K562 (cell line): ENCODE measurements around the gene KCNC3. TPM values are rescaled to one million over a fixed set of nuclear protein-coding genes. Genes with fewer than 3 reads are reported as not detected.

ENCODE experiments used
- ARID1B ChIP-seq: fragments of 450-650 bp; IDR thresholded peaks from 2 replicates; pipeline ENCODE4 v1.6.1; 2016; ENCODE audit warnings: antibody characterized with exemption, mild to moderate bottlenecking, inconsistent platforms
- ATF1 ChIP-seq, 2 experiments: fragments of 450-650 bp in 1 of 2; IDR thresholded peaks; 2 replicates each; pipeline ENCODE4 v1.6.1; 2016; ENCODE audit warnings: missing compliant biosample characterization in 1 of 2, missing genetic modification characterization in 1 of 2
- BRD9 ChIP-seq: fragments of 450-650 bp; IDR thresholded peaks from 2 replicates; pipeline ENCODE4 v1.6.1; 2018; ENCODE audit warnings: low read depth; ENCODE audit not compliant: partially characterized antibody
- HMG20A ChIP-seq: fragments of 450-650 bp; formaldehyde crosslinking; conservative IDR thresholded peaks from 2 replicates; pipeline ENCODE4 v1.4.0; 2020; ENCODE audit warnings: mild to moderate bottlenecking, mixed read lengths
- MAFG ChIP-seq: fragments of 450-650 bp; conservative IDR thresholded peaks from 2 replicates; pipeline ENCODE4 v1.6.1; 2016; ENCODE audit warnings: missing genetic modification characterization, missing compliant biosample characterization
- PCBP1 ChIP-seq: fragments of 200-400 bp; formaldehyde crosslinking; IDR thresholded peaks from 2 replicates; pipeline ENCODE4 v1.6.1; 2018; ENCODE audit warnings: mild to moderate bottlenecking, low read depth, low read length; ENCODE audit not compliant: poor library complexity, severe bottlenecking
- SMARCE1 ChIP-seq: fragments of 450-650 bp; IDR thresholded peaks from 2 replicates; pipeline ENCODE4 v1.7.1; 2016; ENCODE audit warnings: mild to moderate bottlenecking
- SNIP1 ChIP-seq: fragments of 450-650 bp; IDR thresholded peaks from 2 replicates; pipeline ENCODE4 v1.7.1; 2017; ENCODE audit warnings: low read depth, mild to moderate bottlenecking
- THRAP3 ChIP-seq: fragments of 450-650 bp; IDR thresholded peaks from 2 replicates; pipeline ENCODE4 v1.6.1; 2016; ENCODE audit warnings: mild to moderate bottlenecking, inconsistent platforms, borderline replicate concordance
- ZNF212 ChIP-seq: fragments of 450-650 bp; formaldehyde crosslinking; IDR thresholded peaks from 2 replicates; pipeline ENCODE4 v1.4.0; 2020; ENCODE audit warnings: mild to moderate bottlenecking
- polyA plus RNA-seq, 8 experiments: library from polyadenylated mRNA; depleted of rRNA in 4 of 8; stranded (reverse) in 5 of 8; unstranded in 3 of 8; fragments of >200 nt; fragmentation: Nextera tagmentation in 2 of 8; fragmentation: Illumina TruSeq in 1 of 8; extraction: Ambion mirVana in 2 of 8; extraction: Trizol in 1 of 8; gene quantifications; 2 replicates each; pipeline versions ENCODE4 v1.2.1 to v1.2.3, GENCODE V29; 2011 to 2014; ENCODE audit warnings: inconsistent platforms in 1 of 8, missing spikeins in 1 of 8
- total RNA-seq, 7 experiments: library from RNA; depleted of rRNA in 6 of 7; stranded (reverse); fragments of >200 nt in 6 of 7; fragmentation: Illumina TruSeq in 2 of 7; extraction: Trizol in 2 of 7; gene quantifications; 2 replicates each; pipeline versions ENCODE4 v1.2.1 to v1.2.3, GENCODE V29; 2011 to 2021; ENCODE audit warnings: low replicate concordance in 1 of 7
- TF ChIP-seq, protein P1 (sequence below), 3 experiments: fragments of 200-800 bp in 1 of 3; fragments of 250-450 bp in 1 of 3; fragments of 450-650 bp in 1 of 3; sonication (Bioruptor Pico) in 1 of 3; sonication (Bioruptor generic) in 1 of 3; formaldehyde crosslinking in 1 of 3; IDR thresholded peaks; 2 replicates each; pipeline versions ENCODE4 v1.6.1 to v1.8.0; 2016 to 2022; ENCODE audit warnings: mild to moderate bottlenecking in 2 of 3, missing genetic modification characterization in 2 of 3, missing compliant biosample characterization in 1 of 3, moderate library complexity in 1 of 3
- TF ChIP-seq, protein P2 (sequence below): fragments of 200-400 bp; formaldehyde crosslinking; IDR thresholded peaks from 2 replicates; pipeline ENCODE4 v1.6.1; 2017; ENCODE audit warnings: mild to moderate bottlenecking, low read depth, low read length, moderate library complexity
- TF ChIP-seq, protein P3 (sequence below): fragments of 250-450 bp; sonication (Bioruptor Pico); IDR thresholded peaks from 2 replicates; pipeline ENCODE4 v1.4.0; 2020
- TF ChIP-seq, protein P4 (sequence below): fragments of 250-450 bp; sonication (Bioruptor Pico); IDR thresholded peaks from 2 replicates; pipeline ENCODE4 v1.9.0; 2021; ENCODE audit warnings: mild to moderate bottlenecking, inconsistent platforms
- TF ChIP-seq, protein P5 (sequence below): fragments of 250-450 bp; sonication (Bioruptor Pico); IDR thresholded peaks from 2 replicates; pipeline ENCODE4 v1.4.0; 2020; ENCODE audit warnings: borderline replicate concordance

The KCNC3 gene
- total and polyA plus RNA-seq, 9 of the 15 experiments (the other 6 are each of a cell fraction or from before 2014, with no cell fraction given), result 0.03 to 26.2 (median 2.0) TPM

DNA sequence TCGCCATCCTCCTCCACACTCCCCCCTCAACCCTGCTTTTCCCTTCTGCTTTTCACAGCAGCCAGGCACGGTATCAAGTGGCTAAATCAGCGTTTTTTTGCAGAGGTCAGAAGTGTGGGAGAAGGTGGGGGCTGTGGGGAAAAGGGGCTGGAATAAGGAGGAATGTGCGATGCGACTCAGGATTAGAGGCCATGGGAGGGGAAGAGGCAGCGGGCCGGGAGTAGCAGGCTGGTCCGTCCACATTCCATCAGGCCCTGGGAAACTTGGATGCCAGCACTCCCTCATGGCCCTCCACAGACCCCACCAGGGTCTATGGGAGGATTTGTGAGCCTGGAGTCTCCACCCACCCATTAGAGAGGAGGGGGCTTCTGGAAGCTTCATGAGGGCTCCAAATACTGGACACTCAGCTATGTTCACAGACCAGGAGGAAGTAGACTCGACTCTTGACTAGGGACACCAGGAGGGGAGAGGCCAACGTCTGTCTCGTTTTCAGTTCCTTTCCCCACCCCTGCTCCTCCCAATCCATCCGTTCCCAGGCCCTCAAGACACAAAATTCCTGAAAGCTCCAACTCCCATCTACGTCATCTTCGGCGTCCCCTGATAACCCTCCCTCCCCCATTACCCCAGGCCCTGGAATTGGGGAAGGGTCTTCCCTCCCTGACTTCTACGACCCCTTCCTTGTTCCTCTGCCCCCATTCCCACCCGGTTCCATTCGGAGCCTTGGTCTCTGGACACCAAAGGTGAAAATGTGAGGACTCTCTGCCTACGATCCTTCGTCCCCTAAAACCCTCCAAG, 3.3 kb upstream of the KCNC3 start (continued):
- TF ChIP-seq, protein P1, sequence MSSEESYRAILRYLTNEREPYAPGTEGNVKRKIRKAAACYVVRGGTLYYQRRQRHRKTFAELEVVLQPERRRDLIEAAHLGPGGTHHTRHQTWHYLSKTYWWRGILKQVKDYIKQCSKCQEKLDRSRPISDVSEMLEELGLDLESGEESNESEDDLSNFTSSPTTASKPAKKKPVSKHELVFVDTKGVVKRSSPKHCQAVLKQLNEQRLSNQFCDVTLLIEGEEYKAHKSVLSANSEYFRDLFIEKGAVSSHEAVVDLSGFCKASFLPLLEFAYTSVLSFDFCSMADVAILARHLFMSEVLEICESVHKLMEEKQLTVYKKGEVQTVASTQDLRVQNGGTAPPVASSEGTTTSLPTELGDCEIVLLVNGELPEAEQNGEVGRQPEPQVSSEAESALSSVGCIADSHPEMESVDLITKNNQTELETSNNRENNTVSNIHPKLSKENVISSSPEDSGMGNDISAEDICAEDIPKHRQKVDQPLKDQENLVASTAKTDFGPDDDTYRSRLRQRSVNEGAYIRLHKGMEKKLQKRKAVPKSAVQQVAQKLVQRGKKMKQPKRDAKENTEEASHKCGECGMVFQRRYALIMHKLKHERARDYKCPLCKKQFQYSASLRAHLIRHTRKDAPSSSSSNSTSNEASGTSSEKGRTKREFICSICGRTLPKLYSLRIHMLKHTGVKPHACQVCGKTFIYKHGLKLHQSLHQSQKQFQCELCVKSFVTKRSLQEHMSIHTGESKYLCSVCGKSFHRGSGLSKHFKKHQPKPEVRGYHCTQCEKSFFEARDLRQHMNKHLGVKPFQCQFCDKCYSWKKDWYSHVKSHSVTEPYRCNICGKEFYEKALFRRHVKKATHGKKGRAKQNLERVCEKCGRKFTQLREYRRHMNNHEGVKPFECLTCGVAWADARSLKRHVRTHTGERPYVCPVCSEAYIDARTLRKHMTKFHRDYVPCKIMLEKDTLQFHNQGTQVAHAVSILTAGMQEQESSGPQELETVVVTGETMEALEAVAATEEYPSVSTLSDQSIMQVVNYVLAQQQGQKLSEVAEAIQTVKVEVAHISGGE (CRISPR knock-in tag; IDR thresholded peaks at IDR 0.05), result no peak
- no peak for TF ChIP-seq SNIP1
- TF ChIP-seq, protein P2, sequence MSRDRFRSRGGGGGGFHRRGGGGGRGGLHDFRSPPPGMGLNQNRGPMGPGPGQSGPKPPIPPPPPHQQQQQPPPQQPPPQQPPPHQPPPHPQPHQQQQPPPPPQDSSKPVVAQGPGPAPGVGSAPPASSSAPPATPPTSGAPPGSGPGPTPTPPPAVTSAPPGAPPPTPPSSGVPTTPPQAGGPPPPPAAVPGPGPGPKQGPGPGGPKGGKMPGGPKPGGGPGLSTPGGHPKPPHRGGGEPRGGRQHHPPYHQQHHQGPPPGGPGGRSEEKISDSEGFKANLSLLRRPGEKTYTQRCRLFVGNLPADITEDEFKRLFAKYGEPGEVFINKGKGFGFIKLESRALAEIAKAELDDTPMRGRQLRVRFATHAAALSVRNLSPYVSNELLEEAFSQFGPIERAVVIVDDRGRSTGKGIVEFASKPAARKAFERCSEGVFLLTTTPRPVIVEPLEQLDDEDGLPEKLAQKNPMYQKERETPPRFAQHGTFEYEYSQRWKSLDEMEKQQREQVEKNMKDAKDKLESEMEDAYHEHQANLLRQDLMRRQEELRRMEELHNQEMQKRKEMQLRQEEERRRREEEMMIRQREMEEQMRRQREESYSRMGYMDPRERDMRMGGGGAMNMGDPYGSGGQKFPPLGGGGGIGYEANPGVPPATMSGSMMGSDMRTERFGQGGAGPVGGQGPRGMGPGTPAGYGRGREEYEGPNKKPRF, result no peak
- TF ChIP-seq BRD9, result no peak
- no peak for TF ChIP-seq PCBP1
- TF ChIP-seq, protein P3, sequence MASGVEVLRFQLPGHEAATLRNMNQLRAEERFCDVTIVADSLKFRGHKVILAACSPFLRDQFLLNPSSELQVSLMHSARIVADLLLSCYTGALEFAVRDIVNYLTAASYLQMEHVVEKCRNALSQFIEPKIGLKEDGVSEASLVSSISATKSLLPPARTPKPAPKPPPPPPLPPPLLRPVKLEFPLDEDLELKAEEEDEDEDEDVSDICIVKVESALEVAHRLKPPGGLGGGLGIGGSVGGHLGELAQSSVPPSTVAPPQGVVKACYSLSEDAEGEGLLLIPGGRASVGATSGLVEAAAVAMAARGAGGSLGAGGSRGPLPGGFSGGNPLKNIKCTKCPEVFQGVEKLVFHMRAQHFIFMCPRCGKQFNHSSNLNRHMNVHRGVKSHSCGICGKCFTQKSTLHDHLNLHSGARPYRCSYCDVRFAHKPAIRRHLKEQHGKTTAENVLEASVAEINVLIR, result no peak
- no peak for TF ChIP-seq THRAP3
- no peak; the same call in 1 of the 2 replicates for TF ChIP-seq MAFG
- TF ChIP-seq SMARCE1, result 0 out of 2 replicates have a peak, but pooled peaks have one; percentile 19
- no peak for TF ChIP-seq ZNF212
- 0 out of 2 replicates have a peak, but pooled peaks have one; percentile 27 for TF ChIP-seq ARID1B
- TF ChIP-seq, protein P4, sequence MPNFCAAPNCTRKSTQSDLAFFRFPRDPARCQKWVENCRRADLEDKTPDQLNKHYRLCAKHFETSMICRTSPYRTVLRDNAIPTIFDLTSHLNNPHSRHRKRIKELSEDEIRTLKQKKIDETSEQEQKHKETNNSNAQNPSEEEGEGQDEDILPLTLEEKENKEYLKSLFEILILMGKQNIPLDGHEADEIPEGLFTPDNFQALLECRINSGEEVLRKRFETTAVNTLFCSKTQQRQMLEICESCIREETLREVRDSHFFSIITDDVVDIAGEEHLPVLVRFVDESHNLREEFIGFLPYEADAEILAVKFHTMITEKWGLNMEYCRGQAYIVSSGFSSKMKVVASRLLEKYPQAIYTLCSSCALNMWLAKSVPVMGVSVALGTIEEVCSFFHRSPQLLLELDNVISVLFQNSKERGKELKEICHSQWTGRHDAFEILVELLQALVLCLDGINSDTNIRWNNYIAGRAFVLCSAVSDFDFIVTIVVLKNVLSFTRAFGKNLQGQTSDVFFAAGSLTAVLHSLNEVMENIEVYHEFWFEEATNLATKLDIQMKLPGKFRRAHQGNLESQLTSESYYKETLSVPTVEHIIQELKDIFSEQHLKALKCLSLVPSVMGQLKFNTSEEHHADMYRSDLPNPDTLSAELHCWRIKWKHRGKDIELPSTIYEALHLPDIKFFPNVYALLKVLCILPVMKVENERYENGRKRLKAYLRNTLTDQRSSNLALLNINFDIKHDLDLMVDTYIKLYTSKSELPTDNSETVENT (CRISPR knock-in tag), result no peak
- no peak for TF ChIP-seq ATF1 (CRISPR knock-in tag; IDR thresholded peaks at IDR 0.05)
- no peak for TF ChIP-seq ATF1 (tag; IDR thresholded peaks at IDR 0.05)
- no peak for TF ChIP-seq HMG20A (CRISPR knock-in tag)
- TF ChIP-seq, protein P5, sequence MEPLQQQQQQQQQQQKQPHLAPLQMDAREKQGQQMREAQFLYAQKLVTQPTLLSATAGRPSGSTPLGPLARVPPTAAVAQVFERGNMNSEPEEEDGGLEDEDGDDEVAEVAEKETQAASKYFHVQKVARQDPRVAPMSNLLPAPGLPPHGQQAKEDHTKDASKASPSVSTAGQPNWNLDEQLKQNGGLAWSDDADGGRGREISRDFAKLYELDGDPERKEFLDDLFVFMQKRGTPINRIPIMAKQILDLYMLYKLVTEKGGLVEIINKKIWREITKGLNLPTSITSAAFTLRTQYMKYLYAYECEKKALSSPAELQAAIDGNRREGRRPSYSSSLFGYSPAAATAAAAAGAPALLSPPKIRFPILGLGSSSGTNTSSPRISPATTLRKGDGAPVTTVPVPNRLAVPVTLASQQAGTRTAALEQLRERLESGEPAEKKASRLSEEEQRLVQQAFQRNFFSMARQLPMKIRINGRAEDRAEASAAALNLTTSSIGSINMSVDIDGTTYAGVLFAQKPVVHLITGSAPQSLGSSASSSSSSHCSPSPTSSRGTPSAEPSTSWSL (CRISPR knock-in tag), result no peak
